Hindlimb muscle (tissue), 1 donor: Measurements from ENCODE around the gene MYO3A. TPM values are rescaled to one million over a fixed set of nuclear protein-coding genes. Genes with fewer than 3 reads are reported as not detected.
"Not testable (repeated sequence)": the region's sequence is repeated elsewhere in the genome, so short reads cannot be mapped to it uniquely, and the experiment has no call there.

ENCODE experiments used
- DNase-seq: peaks from one replicate; pipeline ENCODE4 v3.0.0-alpha.2; 2013
- polyA plus RNA-seq: library from polyadenylated mRNA; unstranded; fragments of 120-200 nt; gene quantifications from one replicate; pipeline ENCODE4 v1.2.1, GENCODE V29; 2013; ENCODE audit not compliant: insufficient read length

MYO3A gene
- polyA plus RNA-seq, 1 donor: 0.83 TPM

DNA sequence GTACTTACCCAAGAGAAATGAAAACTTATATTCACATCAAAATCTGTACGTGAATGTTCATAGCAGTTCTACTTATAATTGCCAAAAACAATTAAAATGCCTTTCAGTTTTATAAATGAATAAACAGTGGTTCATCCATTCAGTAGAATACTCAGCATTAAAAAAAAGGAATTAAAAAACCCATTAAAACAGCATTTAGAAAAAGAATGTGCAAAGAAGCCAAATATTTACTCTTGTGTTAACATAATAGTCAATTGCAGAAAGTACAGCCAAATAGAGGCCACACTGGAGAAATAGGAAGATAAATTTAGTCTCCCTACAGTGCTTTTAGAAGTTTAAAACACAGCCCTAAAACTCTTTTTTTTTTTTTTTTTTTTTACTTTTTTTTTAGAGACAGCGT, 54.6 kb downstream of the MYO3A start:
- no peak for DNase-seq

DNA sequence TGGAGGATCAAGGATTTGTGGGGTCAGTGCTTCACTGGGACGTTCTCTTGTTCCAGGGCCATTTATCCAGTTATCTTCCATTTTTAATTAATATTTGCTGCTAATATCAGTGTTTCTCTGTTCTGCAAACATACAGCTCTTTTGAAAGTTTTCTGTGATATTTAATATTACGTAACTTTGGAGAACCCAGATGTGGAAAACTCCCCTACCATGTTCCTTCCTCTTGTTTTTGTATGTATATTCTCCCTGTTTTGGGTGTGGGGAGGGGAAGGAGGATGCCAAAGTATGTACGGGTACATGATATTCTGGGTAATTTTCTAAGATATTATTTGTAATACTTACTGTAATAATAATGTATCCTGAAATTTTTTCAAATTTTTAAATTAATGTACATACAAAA, 55.9 kb downstream of the MYO3A start:
- no peak for DNase-seq

DNA sequence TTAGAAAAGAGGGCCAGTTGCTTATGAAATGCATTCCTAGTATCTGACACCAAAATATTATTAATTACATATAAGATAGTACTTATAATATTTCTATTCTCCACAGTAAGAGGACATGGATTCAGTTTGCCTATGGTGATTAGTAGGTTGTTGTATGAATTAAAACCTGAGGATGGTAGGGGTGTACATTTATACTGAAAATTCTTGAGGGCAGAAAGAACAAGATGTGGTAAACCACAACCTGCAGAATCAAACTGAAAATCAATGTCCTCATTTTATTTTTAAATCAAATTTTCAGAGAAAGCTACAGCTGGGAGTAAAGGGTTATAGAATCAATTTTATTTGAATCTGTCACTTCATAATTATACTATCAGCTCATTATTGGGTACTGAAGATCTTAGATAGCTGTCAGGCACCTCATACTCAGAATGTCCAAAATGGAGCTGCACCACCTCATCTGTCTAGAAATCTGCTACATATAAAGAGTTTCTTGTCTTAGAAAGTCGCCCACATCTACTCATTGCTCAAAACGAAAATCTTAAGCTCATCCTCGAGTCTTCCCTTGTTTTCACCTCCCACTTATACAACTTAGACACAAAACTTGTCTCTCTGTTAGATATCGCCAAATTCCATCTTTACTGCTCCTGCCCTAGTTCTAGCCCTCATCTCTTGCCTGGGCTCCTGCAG, 65.4 kb downstream of the MYO3A start:
- no peak for DNase-seq

DNA sequence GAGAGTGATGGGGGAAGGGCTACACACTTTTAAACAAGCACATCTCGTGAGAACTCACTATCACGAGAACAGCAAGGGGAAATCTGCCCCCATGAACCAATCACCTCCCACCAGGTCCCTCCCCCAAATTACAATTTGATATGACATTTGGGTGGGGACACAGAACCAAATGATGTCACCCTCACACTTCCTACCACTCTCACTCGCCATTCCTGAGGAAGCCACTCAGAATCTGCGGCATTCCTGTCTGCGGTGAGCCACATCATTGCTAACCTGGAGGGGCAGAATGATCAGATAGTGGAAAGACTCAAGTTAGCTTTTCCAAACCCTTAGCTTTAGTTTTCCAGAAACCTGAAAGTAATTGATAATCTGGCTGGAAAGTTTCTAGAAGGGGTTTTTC, 66.9 kb downstream of the MYO3A start:
- DNase-seq: no peak

DNA sequence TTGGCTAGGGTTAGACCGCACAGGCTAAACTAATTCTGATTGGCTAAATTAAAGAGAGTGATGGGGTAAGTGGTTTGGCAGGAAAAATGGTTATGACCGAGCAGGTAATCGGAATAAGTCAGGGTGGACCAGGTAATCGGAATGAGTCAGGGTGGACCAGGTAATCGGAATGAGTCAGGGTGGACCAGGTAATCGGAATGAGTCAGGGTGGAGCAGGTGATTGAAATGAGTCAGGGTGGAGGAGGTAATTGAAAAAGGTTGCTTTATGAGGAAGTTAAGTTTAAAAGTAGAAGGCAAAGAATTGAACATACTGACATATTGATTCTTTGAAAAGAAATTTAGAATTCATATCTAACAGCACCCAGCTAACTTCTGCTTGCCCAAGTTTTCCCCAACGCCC, 68.4 kb downstream of the MYO3A start:
- DNase-seq: not testable (repeated sequence)

DNA sequence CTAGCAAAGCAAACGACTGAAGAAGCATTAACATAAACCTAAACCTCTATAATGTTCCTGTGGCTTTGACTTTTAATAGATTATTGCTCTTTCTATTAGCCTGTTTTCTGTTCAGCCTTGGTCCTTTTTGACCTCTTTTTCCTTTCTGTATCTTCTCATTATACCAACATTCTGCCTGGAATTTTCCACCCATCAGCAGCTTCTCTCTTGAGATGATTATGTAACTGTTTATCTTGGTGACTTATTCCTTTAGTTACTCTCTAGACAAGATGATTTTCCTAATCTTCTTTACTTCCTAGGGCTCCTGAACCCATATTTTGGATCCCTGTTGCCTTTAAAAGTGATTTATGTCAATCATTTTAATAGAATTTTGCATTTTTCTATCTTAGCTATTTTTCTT, 81.1 kb downstream of the MYO3A start:
- DNase-seq: no peak

DNA sequence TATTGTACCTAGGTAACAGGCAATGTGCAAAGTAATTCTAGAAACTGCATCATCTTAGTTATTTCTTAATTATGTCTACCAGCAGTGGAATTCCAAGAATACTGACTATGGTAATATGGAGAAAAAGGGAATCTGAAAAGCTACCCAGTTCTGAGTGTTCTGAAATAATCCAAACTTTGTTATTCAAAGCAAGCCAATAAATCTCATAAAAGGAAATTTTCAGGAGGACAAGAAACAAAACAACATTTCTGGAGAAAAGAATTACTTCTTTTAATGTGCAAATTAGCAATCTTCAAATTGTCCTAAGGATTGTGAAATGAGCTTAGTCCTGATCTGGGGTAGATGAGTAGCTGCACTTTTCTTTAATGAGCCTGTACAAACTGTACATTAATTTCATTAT, 88.8 kb downstream of the MYO3A start:
- DNase-seq: no peak

DNA sequence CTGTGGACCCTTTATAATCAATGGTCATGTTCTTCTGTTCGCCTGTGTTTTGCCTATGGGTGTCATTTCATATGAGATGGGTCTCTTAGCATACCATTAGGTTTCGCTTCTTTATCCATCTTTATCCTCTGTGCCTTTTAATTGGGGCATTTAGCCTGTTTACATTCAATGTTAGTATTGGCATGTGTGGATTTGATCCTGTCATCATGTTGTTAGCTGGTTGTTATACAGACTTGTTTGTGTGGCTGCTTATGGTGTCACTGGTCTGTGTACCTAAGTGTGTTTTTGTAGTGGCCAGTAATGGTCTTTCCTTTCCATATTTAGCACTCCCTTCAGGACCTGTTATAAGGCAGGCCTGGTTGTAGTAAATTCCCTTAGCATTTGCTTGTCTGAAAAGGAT, 90.3 kb downstream of the MYO3A start:
- no peak for DNase-seq

DNA sequence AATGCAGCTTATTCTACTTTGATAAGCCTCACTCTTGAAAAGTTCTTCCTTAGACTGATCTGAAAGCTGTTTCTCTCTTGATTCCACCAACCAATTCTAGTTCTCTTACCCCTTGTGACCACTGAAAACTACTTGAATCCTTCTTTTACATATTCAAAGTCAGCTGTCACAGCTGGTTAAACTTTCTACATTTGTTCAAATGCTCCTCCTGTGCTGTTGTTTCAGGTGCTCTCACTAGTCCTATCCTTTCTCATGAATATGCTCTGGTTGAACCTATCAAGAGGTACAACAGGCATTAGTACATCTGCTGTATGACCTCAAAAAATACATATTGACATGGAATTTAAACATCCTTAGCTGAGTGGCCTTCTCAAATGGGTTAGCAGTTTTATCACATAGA, 91.5 kb downstream of the MYO3A start:
- no peak for DNase-seq

DNA sequence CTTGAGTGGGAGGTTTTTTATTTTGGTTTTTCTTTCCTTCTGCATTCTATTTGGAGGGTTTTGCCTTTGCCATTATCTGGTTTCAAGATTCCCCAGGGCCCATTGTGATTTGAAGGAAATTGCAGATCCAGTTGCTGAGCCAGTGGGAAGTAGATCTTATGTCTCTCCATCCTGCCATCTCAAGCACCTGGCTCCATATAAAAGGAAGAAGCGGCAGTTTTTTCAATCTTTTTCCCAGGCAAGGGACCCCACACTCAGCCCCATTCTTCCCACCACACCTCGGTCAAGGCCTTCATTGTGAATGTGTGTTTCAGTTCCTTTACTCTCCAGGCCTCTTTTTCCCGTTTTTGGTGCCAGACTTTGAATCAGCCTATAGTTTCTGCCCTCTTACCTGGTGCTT, 95.8 kb downstream of the MYO3A start:
- no peak for DNase-seq

DNA sequence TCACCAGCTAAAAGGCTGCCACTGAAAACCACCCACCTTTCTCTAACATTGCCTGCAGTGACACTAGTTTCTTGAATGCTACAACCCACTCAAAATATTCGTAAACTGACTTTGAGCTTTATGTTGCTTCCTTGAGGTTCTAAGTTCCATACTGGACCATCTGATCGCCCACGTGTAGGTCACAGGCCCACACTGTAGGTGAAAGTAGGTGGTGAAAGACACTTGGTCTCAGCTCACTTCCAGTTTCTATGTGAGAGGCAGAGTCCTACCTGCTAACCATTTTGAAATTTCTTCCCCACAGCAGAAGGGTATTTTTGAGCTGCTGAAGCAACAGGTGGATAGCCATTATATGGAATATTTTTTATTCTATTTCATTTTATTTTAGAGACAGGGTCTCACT, 97.3 kb downstream of the MYO3A start:
- DNase-seq: no peak

DNA sequence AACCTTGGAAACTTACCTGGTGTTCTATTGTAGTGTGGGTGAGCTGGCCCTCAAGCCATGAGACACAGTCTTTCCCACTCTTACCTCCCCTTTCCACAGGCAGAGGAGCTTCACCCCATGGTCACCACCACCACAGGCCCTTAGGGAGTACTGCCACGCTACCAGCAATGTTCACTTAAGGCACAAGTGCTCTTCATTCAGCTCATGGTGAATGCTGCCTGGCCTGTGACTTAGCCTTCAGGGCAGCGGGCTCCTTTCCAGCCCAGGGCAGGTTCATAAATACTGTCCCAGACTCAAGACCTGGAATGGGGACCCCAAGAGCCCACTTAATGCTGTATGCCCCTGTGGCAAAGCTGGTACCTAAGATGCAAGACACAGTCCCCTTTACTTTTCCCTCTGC, 109.4 kb downstream of the MYO3A start:
- DNase-seq: no peak

DNA sequence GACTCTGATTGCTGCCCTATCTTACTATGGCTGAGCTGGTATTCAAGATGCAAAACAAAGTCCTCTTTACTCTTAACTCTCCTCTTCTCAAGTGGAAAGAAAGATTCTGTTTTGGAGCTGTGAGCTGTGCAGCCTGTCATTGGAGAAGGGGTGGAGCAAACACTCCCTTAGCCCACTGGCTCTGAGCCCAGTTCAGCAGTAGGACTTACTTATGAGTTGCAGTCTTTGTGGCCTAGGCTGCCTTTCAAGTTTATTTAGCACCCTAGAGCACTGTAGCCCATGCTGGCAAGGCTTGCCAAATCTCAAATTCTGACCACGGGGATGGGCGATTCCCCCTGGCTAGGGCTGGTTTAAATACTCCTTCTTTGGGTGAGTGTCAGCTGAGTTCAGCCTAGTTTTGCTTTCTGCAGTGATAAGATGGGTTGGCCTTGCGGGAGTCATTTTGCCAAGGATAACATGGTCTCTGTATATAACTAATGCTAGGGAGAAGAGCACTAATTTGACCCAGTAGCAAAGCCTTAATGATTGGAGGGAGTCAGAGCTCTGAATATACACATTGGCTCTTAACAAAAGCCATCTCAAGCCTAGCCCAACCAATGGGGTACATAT, 110.2 kb downstream of the MYO3A start:
- DNase-seq: peak; percentile 26

DNA sequence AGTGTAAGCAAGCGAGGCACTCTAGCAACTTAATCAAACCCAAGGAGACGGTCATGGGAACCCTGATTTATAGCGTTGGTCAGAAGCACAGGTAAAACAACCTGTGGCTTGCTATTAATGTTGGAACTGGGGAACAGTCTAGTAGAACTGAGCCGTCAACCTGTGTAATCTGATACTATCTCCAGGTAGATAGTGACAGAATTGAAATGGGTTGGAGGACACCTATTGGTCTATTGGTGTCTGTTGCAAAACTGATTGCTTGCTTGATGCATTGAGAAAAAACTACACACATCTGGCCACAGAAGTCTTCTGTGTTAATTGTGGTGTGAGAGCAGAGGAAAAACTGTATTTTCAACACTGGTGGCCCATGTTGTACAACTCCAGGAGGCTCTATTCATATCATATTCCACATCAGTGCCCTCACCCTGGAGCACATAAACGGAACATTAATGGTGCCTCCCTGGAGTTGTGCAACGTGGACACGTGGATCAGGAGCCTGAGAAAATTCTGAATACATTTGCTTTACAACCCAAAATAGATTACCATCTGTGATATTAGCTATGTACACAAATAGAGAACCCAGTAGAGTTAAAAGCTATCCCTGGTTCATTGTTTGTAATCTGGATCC, 112.2 kb downstream of the MYO3A start:
- no peak for DNase-seq

DNA sequence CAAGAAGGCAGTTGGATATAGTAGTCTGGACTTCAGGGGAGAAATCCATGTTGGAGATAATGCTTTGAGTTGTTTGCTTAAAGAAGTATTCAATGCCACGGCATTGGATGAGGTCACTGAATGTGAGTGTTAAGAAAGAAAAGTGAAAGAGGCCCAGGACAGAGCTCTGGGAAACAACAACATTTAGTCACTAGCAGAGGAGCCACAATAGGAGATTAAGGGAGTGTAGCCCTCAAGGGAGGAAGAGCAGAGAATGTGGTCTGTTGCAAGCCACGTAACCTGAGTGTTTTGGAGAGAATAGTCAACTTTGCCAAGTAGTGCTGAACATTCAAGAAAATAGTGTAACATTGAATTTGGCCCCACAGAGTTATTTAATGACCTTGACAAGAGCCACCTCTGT, 114.7 kb downstream of the MYO3A start:
- DNase-seq: no peak

DNA sequence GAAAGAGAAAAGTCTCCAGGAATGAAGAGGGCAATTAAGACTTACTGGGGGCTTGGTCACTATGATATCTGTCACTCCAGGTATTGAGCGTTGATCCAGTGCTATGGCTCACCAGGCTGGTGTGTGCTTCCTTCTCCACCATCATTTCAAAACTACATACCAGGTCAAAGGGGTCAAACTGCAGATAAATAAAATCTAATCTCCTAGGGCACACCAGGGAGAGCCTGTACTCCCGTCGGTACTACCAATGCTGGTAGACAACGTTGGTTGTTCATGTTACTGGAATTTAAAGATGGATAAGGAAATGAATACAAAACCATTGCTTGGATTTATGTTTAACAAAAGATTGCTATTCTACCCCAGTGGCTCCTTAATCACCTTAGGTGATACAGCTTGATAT, 118.3 kb downstream of the MYO3A start:
- no peak for DNase-seq

DNA sequence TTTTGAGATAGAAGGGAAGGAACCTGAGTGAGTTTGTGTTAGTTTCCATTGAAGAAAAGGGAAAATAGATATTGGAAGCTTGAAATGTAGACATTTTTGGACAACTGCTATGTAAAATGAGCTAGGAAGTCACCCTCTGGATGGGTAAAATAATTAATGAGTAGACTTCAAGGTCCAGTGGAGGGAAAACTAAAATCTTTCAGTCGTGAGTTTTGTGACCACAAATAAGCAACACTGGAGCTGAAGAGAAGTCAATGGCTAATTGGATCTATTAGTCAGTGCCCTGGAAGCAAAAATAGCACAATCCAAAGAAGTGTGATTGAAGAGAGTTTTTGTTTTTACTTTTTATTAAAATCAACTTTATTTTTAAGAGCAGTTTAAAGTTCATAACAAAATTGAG, 123.4 kb downstream of the MYO3A start:
- no peak for DNase-seq

DNA sequence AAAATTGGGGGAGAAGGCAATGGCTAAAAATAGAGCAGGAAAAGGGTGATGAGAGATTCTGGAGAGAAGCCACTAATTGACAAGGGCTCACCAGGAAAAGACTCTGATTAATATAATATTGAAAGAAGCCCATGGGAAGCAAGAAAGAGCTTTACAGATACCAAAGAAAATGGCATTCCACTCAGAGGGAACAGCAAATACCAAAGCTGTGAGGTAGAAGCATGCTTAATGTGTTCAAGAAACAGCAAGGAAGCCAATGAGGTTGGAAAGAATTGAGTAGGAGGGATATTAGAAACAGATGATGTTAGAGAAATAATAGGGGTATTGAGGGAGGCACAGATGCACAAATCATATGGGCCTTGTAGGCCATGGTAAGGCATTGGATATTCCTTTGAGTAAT, 130.1 kb downstream of the MYO3A start:
- DNase-seq: no peak

DNA sequence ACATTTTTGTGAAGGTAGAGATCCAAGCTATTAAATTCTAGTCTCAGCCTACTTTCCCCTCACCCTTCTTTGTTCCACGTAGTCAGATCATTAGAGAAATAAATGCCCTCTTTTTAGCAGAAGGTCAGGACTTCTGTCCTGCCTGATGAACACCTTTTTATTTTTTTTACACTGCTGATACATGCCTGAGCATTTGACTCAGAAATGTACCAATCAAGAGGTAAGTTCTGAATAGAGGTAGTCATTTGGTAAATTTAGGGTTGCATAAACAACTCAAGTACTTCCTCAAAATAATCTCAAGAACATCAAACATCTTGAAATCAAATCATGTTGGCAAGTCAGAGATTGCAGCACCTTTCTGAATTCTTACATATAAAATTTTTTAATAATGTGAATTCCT, 133.7 kb downstream of the MYO3A start:
- DNase-seq: no peak

DNA sequence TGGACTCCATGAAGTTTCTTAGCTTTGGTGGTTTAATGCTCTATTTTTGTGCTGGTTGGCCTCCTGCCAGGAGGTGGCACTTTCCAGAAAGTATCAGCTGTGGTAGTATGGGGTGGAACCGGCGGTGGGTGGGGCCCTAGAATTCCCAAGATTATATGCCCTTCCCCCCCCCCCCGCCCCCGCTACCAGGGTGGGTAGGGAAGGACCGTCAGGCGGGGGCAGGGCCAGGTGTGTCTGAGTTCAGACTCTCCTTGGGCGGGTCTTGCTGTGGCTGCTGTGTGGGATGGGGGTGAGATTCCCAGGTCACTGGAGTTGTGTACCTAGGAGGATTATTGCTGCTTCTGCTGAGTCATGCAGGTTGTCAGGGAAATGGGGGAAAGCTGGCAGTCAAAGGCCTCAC, 146.9 kb downstream of the MYO3A start:
- DNase-seq: not testable (repeated sequence)

DNA sequence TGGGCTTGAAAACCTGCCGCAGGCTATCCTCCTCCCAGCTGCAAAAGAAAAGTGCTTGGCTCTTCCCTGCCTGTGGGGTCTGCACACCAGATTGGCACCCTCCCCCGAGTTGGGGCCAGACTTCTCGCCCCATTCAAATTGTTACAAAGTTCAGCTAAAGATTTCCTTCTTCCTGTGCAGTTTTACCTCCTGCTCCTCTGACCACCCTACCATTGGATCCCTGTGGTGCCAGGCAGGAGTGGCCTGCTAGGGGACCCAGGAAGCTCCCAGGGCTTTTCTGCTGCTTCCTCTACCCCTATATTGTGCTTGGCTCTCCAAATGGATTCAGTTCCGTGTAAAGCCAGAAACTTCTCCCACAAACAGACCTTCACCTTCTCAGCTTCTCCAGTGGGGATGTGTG, 147.4 kb downstream of the MYO3A start:
- no peak for DNase-seq

DNA sequence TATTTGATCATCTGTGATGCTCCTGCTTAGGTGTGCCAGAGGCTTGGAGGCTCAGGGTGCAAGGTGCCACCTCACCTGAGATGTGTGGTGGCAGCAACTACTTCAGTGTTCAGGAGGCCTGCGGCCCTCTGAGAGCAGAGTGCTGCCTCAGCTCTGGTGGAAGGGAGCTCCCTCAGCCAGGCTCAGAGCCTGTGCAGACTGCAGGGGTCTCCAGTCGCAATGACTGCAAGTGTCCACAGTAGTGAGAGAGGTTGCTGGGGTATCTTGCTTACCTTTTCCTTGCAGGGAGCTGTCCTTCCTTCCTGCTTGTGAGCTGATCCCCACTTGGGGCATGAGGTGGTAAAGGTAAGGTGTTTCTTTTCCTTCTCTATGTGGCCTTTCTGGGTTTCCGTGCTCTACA, 151.5 kb downstream of the MYO3A start:
- no peak for DNase-seq

DNA sequence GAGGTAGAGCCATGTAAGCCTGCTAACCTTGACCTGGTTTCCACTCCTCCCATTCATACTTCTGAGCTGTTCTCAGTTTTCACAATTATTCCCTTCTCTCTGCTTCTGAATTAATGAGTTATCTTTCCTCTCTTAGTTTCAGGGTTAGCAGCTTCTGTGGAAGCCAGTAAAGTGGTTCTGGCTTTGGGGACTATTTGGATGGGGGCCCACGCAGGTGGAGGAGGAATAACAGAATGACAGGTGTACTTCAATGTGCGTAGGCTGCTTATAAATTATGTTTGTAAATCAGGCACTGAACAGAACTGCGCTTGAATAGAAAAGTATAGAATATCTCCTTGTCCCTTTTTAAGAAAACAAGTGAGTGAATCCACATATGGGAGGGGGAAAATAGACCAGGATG, 153.6 kb downstream of the MYO3A start:
- DNase-seq: no peak

DNA sequence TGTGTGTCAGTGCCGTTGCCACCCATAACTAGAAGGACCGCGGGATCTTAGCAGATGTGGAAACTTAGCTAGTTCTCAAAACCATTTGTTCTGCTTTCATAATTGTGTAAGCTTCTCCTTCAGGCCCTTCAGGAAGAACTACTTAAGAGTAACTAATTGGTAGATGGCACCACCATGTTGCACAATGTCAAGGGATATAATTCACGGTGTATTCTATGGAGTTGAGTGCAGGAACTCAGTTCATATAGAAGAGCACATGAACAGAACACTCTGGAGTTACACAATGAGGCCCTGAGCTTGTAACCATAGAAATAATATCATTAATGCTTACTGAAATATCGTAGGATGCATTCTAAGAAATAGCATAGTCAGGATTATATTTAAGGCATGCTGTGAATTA, 156.0 kb downstream of the MYO3A start:
- no peak for DNase-seq

DNA sequence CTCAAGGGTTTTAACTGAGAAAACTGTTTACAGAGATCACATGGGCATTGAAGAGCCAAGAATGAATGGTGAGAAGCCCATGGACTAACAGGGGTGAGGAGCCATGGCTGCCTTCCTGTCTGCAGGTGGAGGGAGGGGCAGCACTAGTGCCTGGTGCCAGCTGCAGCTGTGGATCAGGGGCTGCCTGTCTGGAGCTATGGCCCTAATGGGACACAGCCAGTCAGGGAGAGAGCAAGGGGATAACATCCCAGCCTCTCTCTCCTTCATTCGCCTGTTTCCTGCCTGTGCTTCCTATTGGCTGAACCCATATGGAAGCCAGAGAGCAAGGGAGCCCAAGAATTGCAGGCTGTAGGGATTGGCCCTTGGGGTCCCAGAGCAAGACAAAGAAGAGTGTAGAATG, 156.7 kb downstream of the MYO3A start:
- no peak for DNase-seq
